Endothelial cell of umbilical vein (primary cell): Measurements from ENCODE around the gene LCN2. TPM values are rescaled to one million over a fixed set of nuclear protein-coding genes. Genes with fewer than 3 reads are reported as not detected.

ENCODE experiments used
- BruUV-seq: library from RNA; stranded (reverse); fragments of 400-500 nt; replicated peaks from 2 replicates; lab custom pipeline; 2021; lab: Mats Ljungman, UMichigan
- CTCF ChIA-PET: fragments of 300-600, 350-600 bp; sonication (Branson Sonifier 250); formaldehyde crosslinking; loops from one replicate; lab custom pipeline; 2021; ENCODE audit warnings: antibody characterized with exemption, inconsistent platforms; lab: Charles Lee
- POLR2A ChIA-PET: fragments of 300-600, 350-600 bp; sonication (Branson Sonifier 250); formaldehyde crosslinking; loops from one replicate; lab custom pipeline; 2021; ENCODE audit warnings: antibody characterized with exemption, inconsistent platforms; lab: Charles Lee
- DNase-seq: peaks from one replicate; pipeline ENCODE4 v3.0.0-alpha.2; 2011; ENCODE audit warnings: low read depth, low spot score
- FAIRE-seq: peaks from 2 replicates; lab custom pipeline; 2011; peaks lifted over from hg19 to GRCh38; lab: Jason Lieb, UNC
- H2AFZ ChIP-seq: 2 replicates; pipeline ENCODE4 v1.6.0; 2012; ENCODE audit warnings: low read depth, low read length, control low read depth, inconsistent platforms
- H3K27ac ChIP-seq: 2 replicates; pipeline ENCODE4 v1.5.1; 2011; ENCODE audit warnings: low read depth, mild to moderate bottlenecking, control low read depth, low read length, moderate library complexity; ENCODE audit not compliant: insufficient read depth
- H3K27me3 ChIP-seq, 2 experiments: 2 replicates each; pipeline versions ENCODE4 v1.6.0 to v1.6.1; 2011; ENCODE audit warnings: low read length in 2 of 2, mixed read lengths in 1 of 2; ENCODE audit not compliant: control insufficient read depth in 2 of 2, insufficient read depth in 2 of 2
- H3K36me3 ChIP-seq, 2 experiments: 2 replicates in 1 of 2; 3 replicates in 1 of 2; pipeline ENCODE4 v1.5.1; 2011; ENCODE audit warnings: low read length in 2 of 2, mild to moderate bottlenecking in 1 of 2, moderate library complexity in 1 of 2; ENCODE audit not compliant: control insufficient read depth in 2 of 2, insufficient read depth in 2 of 2; ENCODE audit errors: extremely low read depth in 1 of 2
- H3K4me1 ChIP-seq: 3 replicates; pipeline ENCODE4 v1.5.1; 2011; ENCODE audit warnings: mild to moderate bottlenecking, low read length; ENCODE audit not compliant: control insufficient read depth, insufficient read depth; ENCODE audit errors: extremely low read depth
- H3K4me2 ChIP-seq: 2 replicates; pipeline ENCODE4 v1.6.1; 2011; ENCODE audit warnings: low read length, control low read depth, mixed read lengths; ENCODE audit not compliant: insufficient read depth
- H3K4me3 ChIP-seq, 3 experiments: fragments of 200-600 bp in 1 of 3; sonication (generic), shearing (Covaris generic) in 1 of 3; replicated peaks in 1 of 3; 2 replicates each; pipeline ENCODE4 v1.5.1; 2011 to 2016; ENCODE audit warnings: control low read depth in 3 of 3, low read length in 3 of 3, mild to moderate bottlenecking in 2 of 3, inconsistent platforms in 1 of 3, low read depth in 1 of 3, moderate library complexity in 1 of 3; ENCODE audit not compliant: insufficient read depth in 1 of 3
- H3K79me2 ChIP-seq: 2 replicates; pipeline ENCODE4 v1.6.0; 2012; ENCODE audit warnings: low read length, inconsistent platforms; ENCODE audit not compliant: control insufficient read depth, insufficient read depth
- H3K9ac ChIP-seq: replicated peaks from 2 replicates; pipeline ENCODE3; 2011; ENCODE audit warnings: low read length, control low read depth; ENCODE audit not compliant: insufficient read depth; ENCODE audit errors: extremely low read depth
- H3K9me1 ChIP-seq: replicated peaks from 3 replicates; pipeline ENCODE4 v1.6.0; 2011; ENCODE audit warnings: mild to moderate bottlenecking, low read length; ENCODE audit not compliant: control insufficient read depth, insufficient read depth; ENCODE audit errors: extremely low read depth
- H3K9me3 ChIP-seq: replicated peaks from 2 replicates; pipeline ENCODE4 v1.5.1; 2012; ENCODE audit warnings: low read length, inconsistent platforms; ENCODE audit not compliant: control insufficient read depth, insufficient read depth
- H4K20me1 ChIP-seq: replicated peaks from 2 replicates; pipeline ENCODE3; 2011; ENCODE audit warnings: mild to moderate bottlenecking, low read length; ENCODE audit not compliant: control insufficient read depth, insufficient read depth; ENCODE audit errors: extremely low read depth
- CTCF ChIP-seq, 2 donors: IDR thresholded peaks; 1 replicate in 1 of 2; 2 replicates in 1 of 2; pipeline ENCODE4 v1.5.1; 2011; ENCODE audit warnings: low read length in 2 of 2, mild to moderate bottlenecking in 2 of 2, moderate library complexity in 2 of 2, control low read depth in 1 of 2, inconsistent platforms in 1 of 2, low read depth in 1 of 2; ENCODE audit not compliant: insufficient read depth in 1 of 2; ENCODE audit errors: extremely low read depth in 1 of 2
- FOS ChIP-seq: IDR thresholded peaks from 2 replicates; pipeline ENCODE4 v1.6.1; 2011; ENCODE audit warnings: mild to moderate bottlenecking, low read length, moderate library complexity, borderline replicate concordance; ENCODE audit not compliant: insufficient read depth
- GATA2 ChIP-seq: IDR thresholded peaks from 2 replicates; pipeline ENCODE4 v1.7.0; 2011; ENCODE audit warnings: low read depth, mild to moderate bottlenecking, moderate library complexity, mixed read lengths, low read length; ENCODE audit not compliant: insufficient read length, insufficient read depth
- JUN ChIP-seq: IDR thresholded peaks from 2 replicates; pipeline ENCODE4 v1.6.1; 2011; ENCODE audit warnings: borderline replicate concordance, low read depth; ENCODE audit not compliant: insufficient read length, insufficient read depth
- MAX ChIP-seq: IDR thresholded peaks from 2 replicates; pipeline ENCODE4 v1.6.1; 2011; ENCODE audit not compliant: insufficient read depth, insufficient read length
- POLR2A ChIP-seq: IDR thresholded peaks from 2 replicates; pipeline ENCODE4 v1.6.1; 2012; ENCODE audit warnings: low read depth, mild to moderate bottlenecking, control low read depth, low read length
- POLR2AphosphoS5 ChIP-seq: IDR thresholded peaks from 2 replicates; pipeline ENCODE4 v1.6.1; 2012; ENCODE audit warnings: low read depth, mild to moderate bottlenecking, control low read depth, low read length, moderate library complexity; ENCODE audit not compliant: insufficient read depth
- dilution Hi-C: fragments of 300-500 bp; cut with MboI; formaldehyde crosslinking; loops from one replicate; pipeline ENCODE4 v1.15.0; 2019; ENCODE audit warnings: low sequenced_read_pairs; ENCODE audit not compliant: extremely low pct_ligation_motif_present
- intact Hi-C: fragments of 100-400 bp; cut with micrococcal nuclease; formaldehyde crosslinking; loops from one replicate; pipeline ENCODE4 v1.10.0; 2022
- polyA plus RNA-seq, 4 experiments: library from polyadenylated mRNA; depleted of rRNA in 3 of 4; stranded (reverse) in 3 of 4; unstranded in 1 of 4; fragments of >200 nt; gene quantifications; 2 replicates each; pipeline versions ENCODE4 v1.2.1 to v1.2.3, GENCODE V29; 2011 to 2012; ENCODE audit warnings: missing spikeins in 1 of 4
- total RNA-seq: library from RNA; stranded (reverse); gene quantifications from 2 replicates; pipeline ENCODE4 v1.2.3, GENCODE V29; 2021

Gene LCN2
- total and polyA plus RNA-seq, 2 donors (not counting 3 experiments of a cell fraction or from before 2014, with no cell fraction given) = not detected

DNA sequence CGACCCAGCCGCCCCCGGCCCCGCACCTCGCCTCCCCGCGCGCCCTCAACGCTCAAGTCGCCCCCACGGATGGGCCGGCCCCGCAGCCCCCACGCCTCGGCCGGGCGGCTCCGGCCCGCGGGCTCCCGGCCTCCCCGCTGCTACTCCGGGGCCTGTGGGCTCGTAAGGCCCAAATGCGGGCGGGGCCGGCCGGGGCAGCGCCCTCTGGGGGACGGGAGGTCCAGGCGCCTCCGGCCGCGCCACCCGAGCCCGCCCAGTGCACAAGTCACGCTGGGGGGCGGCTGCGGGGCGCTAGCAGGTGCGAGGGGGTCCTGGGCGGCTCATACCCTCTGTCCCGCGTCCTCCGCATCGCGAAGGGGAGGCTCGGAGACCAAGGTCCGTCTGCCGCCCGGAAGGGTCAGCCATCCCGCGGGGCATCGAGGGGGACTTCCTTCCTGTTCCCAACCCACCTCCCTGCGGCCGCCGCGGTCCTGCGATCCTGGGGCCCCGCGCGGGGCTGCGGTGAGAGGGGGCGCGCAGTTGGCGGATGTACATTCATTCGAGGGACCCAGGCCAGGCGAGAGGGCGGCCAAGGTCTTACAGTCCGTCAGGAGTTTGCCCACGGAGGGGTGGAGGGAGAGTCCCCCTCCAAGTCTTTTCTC is 42.3 kb downstream of the LCN2 start, which contains the start of gene CIZ1:
CIZ1 (minus strand) TSS at position 167 of the 641 bp plus-strand sequence. CDS start 715 bp downstream, outside the sequence.
- peaks cover 17% of the 10 kb centered on the region for H3K79me2 ChIP-seq
- peaks cover 11% of the 10 kb centered on the region for H3K4me1 ChIP-seq
- FAIRE-seq (peak; percentile 74), DNase-seq (peak; percentile 76)
- ChIA-PET POLR2A (no interaction called here), CTCF (interaction anchor here (1.0 to 1.9 kb wide), 11 partner anchors 9 to 170 kb away, joined by 3 to 6 read pairs (median 4); no protein-coding TSS in a partner anchor)
- H3K4me3 ChIP-seq = peak within 1 kb of the TSS; percentile 70 to 89 (median 76)
- TF ChIP-seq CTCF (IDR thresholded peaks at IDR 0.05; ENCODE audit: extremely low read depth in 1 of 2, insufficient read depth in 1 of 2, low read depth in 1 of 2, low read length in 2 of 2) (peak; percentile 74 to 86), MAX (no peak), GATA2 (no peak), POLR2AphosphoS5 (peak; percentile 94), FOS (no peak), POLR2A (peak; percentile 49), JUN (no peak)
- peak within 1 kb of the TSS; percentile 57 for H3K4me2 ChIP-seq
- H3K36me3 ChIP-seq = peaks cover 7% of the 10 kb centered on the region in 2 experiments
- no TSS peak for BruUV-seq
- dilution Hi-C loops = no loop called here
- peak within 1 kb of the TSS; percentile 97 for H2AFZ ChIP-seq
- no peaks in the 10 kb centered on the region for H3K9me3 ChIP-seq
- intact Hi-C loops = loop anchor here (1.0 to 2.0 kb wide), 2 partner anchors 8 to 31 kb away; partner anchors contain the start of gene BBLN
- H4K20me1 ChIP-seq = no peaks in the 10 kb centered on the region
- H3K27me3 ChIP-seq = no peaks in the 10 kb centered on the region
- peak within 1 kb of the TSS; percentile 37 for H3K27ac ChIP-seq
- H3K9ac ChIP-seq = peak within 1 kb of the TSS; percentile 82
- no peaks in the 10 kb centered on the region for H3K9me1 ChIP-seq
